ENCODE results near the gene ATP5PF.
"Not testable (repeated sequence)": the region's sequence is repeated elsewhere in the genome, so short reads cannot be mapped to it uniquely, and the experiment has no call there.

ATP5PF gene

DNA sequence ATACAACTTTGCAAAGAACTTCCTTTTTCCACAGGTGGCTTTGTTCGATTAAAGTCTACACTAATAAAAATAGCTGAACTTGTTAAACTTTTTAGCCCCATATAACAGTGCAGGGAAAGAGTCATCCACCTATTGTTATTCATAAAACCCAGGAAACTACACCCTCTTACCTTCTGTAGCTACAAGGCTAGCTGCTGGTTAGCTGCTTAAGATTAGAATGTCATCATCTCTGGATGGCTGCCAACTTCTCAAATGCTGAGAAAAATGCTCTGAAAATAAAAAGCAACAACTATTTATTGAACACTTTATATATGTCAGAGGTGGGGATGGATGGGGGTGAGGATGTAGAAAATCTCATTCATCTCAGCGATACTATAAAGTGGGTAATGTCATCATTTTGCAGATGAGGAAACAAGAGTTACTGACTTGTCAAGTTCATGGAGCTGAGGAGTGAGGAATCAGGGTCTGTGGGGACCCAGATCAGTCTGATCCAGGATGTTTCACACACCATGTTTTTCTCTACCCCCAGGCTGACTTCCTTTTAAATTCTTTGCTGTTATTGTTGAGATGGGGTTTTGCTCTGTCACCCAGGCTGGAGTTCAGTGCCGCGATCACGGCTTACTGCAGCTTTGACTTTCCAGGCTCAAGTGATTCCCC is 17.1 kb downstream of the ATP5PF start:
- H3K27me3 ChIP-seq (ENCODE audit: control insufficient read depth, insufficient read depth, low read length): no peaks in the 10 kb centered on the region
- H3K9ac ChIP-seq (ENCODE audit: low read depth, low read length): no peak overlapping the region
- H3K4me1 ChIP-seq (ENCODE audit: control insufficient read depth, insufficient read depth, low read length): peaks cover 6% of the 10 kb centered on the region
- no peaks in the 10 kb centered on the region for H3K9me3 ChIP-seq (ENCODE audit: control insufficient read depth, insufficient read depth, low read length)
- H3K36me3 ChIP-seq (ENCODE audit: control insufficient read depth, insufficient read depth, low read length): no peaks in the 10 kb centered on the region
- no peak overlapping the region for H3K4me3 ChIP-seq (ENCODE audit: low read depth, low read length)

DNA sequence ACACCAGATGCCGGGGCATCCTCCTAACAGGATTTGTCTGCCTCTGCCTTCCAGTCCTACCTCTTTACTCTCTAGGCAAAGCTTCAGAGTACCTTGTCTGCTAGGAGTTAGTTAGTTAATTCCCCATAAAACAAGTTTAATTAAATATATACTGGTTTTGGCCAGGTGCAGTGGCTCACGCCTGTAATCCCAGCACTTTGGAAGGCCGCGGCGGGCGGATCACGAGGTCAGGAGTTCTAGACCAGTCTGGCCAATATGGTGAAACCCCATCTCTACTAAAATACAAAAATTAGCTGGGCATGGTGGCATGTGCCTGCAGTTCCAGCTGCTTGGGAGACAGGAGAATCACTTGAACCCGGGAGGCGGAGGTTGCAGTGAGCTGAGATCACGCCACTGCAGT is 20.6 kb downstream of the ATP5PF start:
- H3K36me3 ChIP-seq (ENCODE audit: control insufficient read depth, insufficient read depth, low read length); H3K9ac ChIP-seq (ENCODE audit: low read depth, low read length); H3K9me3 ChIP-seq (ENCODE audit: control insufficient read depth, insufficient read depth, low read length); H3K4me3 ChIP-seq (ENCODE audit: low read depth, low read length); H3K4me1 ChIP-seq (ENCODE audit: control insufficient read depth, insufficient read depth, low read length); H3K27me3 ChIP-seq (ENCODE audit: control insufficient read depth, insufficient read depth, low read length): not testable (repeated sequence)

DNA sequence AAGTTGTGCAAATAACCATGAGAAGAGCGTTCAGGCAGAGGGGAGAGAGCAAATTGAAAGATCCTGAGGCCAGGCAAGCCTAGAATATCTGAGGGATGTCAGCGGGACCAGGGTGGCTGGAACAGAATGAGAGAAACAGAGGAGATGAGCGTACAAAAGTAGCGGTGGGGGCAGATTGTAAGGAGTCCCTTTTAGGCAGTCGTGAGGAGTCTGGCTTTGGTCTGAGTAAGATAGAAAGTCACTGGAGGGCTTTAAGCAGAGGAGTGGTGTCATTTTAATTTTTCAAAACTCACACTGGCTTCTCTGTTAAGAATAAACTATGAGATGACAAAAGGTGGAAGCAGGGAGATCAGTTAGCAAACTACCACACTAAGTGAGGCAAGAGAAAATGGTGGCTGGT is 24.2 kb downstream of the ATP5PF start:
- H3K4me3 ChIP-seq (ENCODE audit: low read depth, low read length): no peak overlapping the region
- no peaks in the 10 kb centered on the region for H3K36me3 ChIP-seq (ENCODE audit: control insufficient read depth, insufficient read depth, low read length)
- H3K4me1 ChIP-seq (ENCODE audit: control insufficient read depth, insufficient read depth, low read length): no peaks in the 10 kb centered on the region
- H3K9ac ChIP-seq (ENCODE audit: low read depth, low read length): no peak overlapping the region
- no peaks in the 10 kb centered on the region for H3K27me3 ChIP-seq (ENCODE audit: control insufficient read depth, insufficient read depth, low read length)
- H3K9me3 ChIP-seq (ENCODE audit: control insufficient read depth, insufficient read depth, low read length): no peaks in the 10 kb centered on the region

DNA sequence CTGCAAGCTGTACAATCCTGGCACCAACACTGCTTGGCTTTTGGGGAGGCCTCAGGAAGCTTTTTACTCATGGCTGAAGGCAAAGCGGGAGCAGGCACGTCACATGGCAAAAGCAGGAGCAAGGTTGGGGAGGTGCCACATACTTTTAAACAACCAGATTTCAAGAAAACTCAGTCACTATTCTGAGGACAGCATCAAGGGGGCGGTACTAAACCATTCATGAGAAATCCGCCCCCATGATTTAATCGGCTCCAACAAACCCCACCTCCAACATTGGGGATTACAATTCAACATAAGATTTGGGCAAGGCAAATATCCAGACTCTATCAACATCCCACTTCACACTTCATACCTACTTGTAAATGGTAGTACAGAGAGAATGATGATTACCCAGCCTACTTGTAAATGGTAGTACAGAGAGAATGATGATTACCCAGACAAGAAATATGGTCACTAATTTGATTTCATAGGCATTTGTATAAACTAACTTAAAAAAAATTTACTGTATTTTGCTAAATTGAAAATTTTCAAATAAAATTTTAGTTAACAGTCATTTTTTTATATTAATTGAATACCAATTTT is 24.9 kb downstream of the ATP5PF start:
- Histone ChIP-seq H3K4me1 (ENCODE audit: control insufficient read depth, insufficient read depth, low read length) (no peaks in the 10 kb centered on the region), H3K9ac (ENCODE audit: low read depth, low read length) (no peak overlapping the region), H3K36me3 (ENCODE audit: control insufficient read depth, insufficient read depth, low read length) (no peaks in the 10 kb centered on the region), H3K4me3 (ENCODE audit: low read depth, low read length) (no peak overlapping the region), H3K27me3 (ENCODE audit: control insufficient read depth, insufficient read depth, low read length) (no peaks in the 10 kb centered on the region), H3K9me3 (ENCODE audit: control insufficient read depth, insufficient read depth, low read length) (no peaks in the 10 kb centered on the region)

DNA sequence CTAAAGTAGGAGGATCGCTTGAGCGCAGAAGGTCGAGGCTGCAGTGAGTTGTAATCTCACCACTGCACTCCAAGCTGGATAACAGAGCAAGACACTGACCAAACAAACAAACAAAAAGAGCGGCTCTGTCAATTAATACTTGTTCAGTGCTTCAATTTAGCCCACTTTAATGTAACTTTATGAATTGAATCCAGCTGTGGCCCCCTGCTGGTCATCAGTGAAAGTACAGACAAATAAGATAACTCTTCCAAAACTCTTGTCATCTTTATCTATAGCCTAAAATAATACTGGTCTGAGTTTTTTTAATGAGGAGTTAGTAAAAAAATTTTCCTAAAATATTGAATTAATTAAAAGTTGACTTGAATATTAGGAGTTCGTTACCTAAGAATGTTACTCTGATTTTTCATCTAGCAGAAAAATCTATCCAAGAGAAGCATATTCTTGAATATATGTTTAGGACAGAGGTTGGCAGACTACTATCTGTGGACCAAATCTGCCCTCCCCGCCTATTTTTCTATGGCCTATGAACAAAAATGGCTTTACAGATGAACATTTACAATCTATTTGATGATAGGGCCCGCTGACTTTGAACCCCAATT is 26.1 kb downstream of the ATP5PF start:
- Histone ChIP-seq H3K36me3 (ENCODE audit: control insufficient read depth, insufficient read depth, low read length) (no peaks in the 10 kb centered on the region), H3K9me3 (ENCODE audit: control insufficient read depth, insufficient read depth, low read length) (no peaks in the 10 kb centered on the region), H3K4me1 (ENCODE audit: control insufficient read depth, insufficient read depth, low read length) (no peaks in the 10 kb centered on the region), H3K4me3 (ENCODE audit: low read depth, low read length) (no peak overlapping the region), H3K9ac (ENCODE audit: low read depth, low read length) (no peak overlapping the region), H3K27me3 (ENCODE audit: control insufficient read depth, insufficient read depth, low read length) (no peaks in the 10 kb centered on the region)

DNA sequence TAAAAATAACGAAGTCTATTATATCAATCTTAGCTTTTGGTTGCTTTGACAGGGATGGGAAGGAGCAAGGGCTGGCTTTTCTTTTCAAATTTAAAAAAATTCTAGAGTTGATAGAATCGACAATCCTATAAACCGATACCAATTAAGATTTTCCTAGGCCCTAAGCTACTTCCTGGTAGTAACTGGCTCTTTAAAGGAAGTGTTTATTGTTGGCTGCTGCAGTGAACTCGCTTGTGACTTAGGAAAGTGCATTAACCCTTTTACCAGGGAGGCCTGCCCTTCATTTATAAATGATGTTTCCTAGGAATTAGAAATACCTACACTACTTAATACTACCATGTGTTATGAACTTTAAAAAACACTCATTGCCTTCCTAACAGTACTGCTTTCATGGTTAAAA is 33.2 kb downstream of the ATP5PF start:
- no peaks in the 10 kb centered on the region for H3K9me3 ChIP-seq (ENCODE audit: control insufficient read depth, insufficient read depth, low read length)
- H3K4me3 ChIP-seq (ENCODE audit: low read depth, low read length): no peak overlapping the region
- no peaks in the 10 kb centered on the region for H3K36me3 ChIP-seq (ENCODE audit: control insufficient read depth, insufficient read depth, low read length)
- H3K4me1 ChIP-seq (ENCODE audit: control insufficient read depth, insufficient read depth, low read length): no peaks in the 10 kb centered on the region
- no peaks in the 10 kb centered on the region for H3K27me3 ChIP-seq (ENCODE audit: control insufficient read depth, insufficient read depth, low read length)
- H3K9ac ChIP-seq (ENCODE audit: low read depth, low read length): no peak overlapping the region

DNA sequence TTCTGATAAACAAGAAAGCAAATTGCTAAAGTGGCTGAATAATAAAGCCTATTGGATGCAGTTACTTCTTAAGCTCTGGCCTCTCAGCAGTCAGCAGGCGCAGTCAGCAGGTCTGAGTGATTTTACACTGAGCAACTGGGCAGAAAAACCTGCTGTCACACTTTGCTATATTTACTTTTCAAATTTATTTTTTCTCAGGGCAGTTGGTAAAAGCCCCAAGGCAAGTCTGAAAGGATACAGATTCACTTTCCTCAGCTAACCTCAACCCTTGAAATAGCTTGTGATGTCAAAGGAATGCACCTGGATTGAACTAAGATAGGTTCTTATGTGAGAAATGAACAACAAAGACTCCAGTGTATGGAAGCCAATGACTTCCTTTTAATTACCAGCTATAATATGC is 34.0 kb downstream of the ATP5PF start:
- Histone ChIP-seq H3K36me3 (ENCODE audit: control insufficient read depth, insufficient read depth, low read length) (no peaks in the 10 kb centered on the region), H3K4me1 (ENCODE audit: control insufficient read depth, insufficient read depth, low read length) (no peaks in the 10 kb centered on the region), H3K9ac (ENCODE audit: low read depth, low read length) (no peak overlapping the region), H3K4me3 (ENCODE audit: low read depth, low read length) (no peak overlapping the region), H3K27me3 (ENCODE audit: control insufficient read depth, insufficient read depth, low read length) (no peaks in the 10 kb centered on the region), H3K9me3 (ENCODE audit: control insufficient read depth, insufficient read depth, low read length) (no peaks in the 10 kb centered on the region)

DNA sequence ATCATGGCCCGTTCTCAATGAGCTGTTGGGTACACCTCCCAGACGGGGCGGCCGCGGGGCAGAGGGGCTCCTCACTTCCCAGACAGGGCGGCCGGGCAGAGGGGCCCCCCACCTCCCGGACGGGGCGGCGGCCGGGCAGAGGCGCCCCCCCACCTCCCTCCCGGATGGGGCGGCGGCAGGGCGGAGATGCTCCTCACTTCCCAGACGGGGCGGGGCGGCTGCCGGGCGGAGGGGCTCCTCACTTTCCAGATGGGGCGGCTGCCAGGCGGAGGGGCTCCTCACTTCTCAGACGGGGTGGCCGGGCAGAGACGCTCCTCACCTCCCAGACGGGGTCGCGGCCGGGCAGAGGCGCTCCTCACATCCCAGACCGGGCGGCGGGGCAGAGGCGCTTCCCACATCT is 39.2 kb downstream of the ATP5PF start:
- not testable (repeated sequence) for H3K9ac ChIP-seq (ENCODE audit: low read depth, low read length); H3K36me3 ChIP-seq (ENCODE audit: control insufficient read depth, insufficient read depth, low read length); H3K27me3 ChIP-seq (ENCODE audit: control insufficient read depth, insufficient read depth, low read length); H3K4me3 ChIP-seq (ENCODE audit: low read depth, low read length); H3K4me1 ChIP-seq (ENCODE audit: control insufficient read depth, insufficient read depth, low read length); H3K9me3 ChIP-seq (ENCODE audit: control insufficient read depth, insufficient read depth, low read length)

DNA sequence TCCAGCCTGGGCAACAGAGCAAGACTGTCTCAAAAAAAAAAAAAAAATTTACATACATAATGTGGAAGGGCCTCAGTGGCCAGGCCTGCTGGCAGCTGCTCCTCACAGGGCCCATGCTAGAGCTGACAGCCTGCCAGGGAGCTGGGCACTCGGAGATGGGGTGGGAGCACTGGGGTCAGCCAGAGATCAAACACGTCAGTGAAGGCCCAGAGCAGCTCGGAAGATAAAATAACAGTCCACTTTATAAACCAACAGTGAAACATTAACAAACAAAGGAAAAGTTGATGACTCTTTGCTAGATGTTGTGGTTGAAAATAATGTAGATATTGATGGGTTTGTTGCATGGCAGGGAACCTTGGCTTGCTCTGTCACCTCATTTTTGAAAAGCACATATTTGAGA is 42.7 kb downstream of the ATP5PF start:
- H3K9me3 ChIP-seq (ENCODE audit: control insufficient read depth, insufficient read depth, low read length): no peaks in the 10 kb centered on the region
- no peaks in the 10 kb centered on the region for H3K36me3 ChIP-seq (ENCODE audit: control insufficient read depth, insufficient read depth, low read length)
- no peak overlapping the region for H3K4me3 ChIP-seq (ENCODE audit: low read depth, low read length)
- H3K4me1 ChIP-seq (ENCODE audit: control insufficient read depth, insufficient read depth, low read length): no peaks in the 10 kb centered on the region
- no peak overlapping the region for H3K9ac ChIP-seq (ENCODE audit: low read depth, low read length)
- no peaks in the 10 kb centered on the region for H3K27me3 ChIP-seq (ENCODE audit: control insufficient read depth, insufficient read depth, low read length)

DNA sequence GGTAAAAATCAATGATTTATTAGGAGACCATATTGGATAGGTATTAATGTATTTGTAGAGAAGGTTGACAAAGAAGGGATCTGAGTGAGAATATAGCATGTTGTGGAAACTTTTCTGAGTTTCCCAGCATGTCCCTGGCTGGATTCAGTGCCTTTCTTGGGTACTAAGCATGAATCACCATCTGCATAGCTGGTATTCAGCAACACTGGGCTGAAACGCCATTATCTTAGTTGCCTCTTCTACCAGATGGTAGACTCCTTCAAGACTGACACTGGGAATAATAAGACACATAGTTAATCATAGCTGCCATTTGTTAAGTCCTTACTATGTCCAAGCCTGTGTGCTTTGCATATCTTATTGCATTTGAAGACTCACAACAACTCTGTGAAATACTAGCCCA is 45.5 kb downstream of the ATP5PF start:
- H3K36me3 ChIP-seq (ENCODE audit: control insufficient read depth, insufficient read depth, low read length): no peaks in the 10 kb centered on the region
- no peaks in the 10 kb centered on the region for H3K9me3 ChIP-seq (ENCODE audit: control insufficient read depth, insufficient read depth, low read length)
- no peak overlapping the region for H3K4me3 ChIP-seq (ENCODE audit: low read depth, low read length)
- no peaks in the 10 kb centered on the region for H3K27me3 ChIP-seq (ENCODE audit: control insufficient read depth, insufficient read depth, low read length)
- no peak overlapping the region for H3K9ac ChIP-seq (ENCODE audit: low read depth, low read length)
- no peaks in the 10 kb centered on the region for H3K4me1 ChIP-seq (ENCODE audit: control insufficient read depth, insufficient read depth, low read length)

DNA sequence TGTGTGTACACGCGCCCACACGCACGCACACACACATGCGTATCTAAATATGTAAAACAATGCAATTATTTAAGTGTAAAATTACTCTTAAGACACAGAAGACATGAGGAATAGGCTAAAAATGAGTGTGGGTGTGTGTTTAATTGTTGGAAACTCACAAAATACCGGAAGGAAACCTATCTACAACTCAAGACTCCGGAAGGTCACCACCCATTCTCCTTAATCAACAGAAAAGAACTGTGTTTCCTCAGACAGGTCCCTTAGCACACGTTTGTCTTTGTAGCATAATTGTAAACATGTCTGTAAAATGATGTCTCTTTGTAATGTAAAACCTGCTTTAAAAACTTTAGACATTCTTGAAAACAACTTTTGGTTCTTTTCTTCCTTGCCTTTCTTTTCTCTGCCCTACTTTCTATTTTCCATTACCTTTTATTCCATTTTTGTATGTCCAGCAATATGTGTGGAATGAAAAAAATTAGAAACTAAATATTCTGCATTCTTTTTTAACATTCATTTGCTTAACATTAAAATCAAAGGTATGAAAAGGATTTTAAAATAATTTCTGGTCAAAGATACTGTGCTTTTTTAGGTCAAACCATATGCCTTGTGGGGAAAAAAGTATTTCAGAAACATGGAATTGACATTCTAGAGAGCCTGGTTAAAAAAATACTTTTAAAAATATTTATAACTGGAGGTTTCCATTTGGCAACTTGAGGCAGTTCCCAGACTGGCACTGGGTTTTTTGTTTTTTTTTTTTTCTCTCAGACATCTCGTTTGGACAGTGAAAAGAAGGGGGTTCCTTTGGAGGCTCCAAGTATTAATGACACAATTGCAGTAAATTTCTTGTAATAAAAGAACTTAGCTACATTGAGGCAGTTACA is 46.2 kb downstream of the ATP5PF start:
- Histone ChIP-seq H3K4me1 (ENCODE audit: control insufficient read depth, insufficient read depth, low read length) (no peaks in the 10 kb centered on the region), H3K36me3 (ENCODE audit: control insufficient read depth, insufficient read depth, low read length) (no peaks in the 10 kb centered on the region), H3K9ac (ENCODE audit: low read depth, low read length) (no peak overlapping the region), H3K27me3 (ENCODE audit: control insufficient read depth, insufficient read depth, low read length) (no peaks in the 10 kb centered on the region), H3K4me3 (ENCODE audit: low read depth, low read length) (no peak overlapping the region), H3K9me3 (ENCODE audit: control insufficient read depth, insufficient read depth, low read length) (no peaks in the 10 kb centered on the region)

DNA sequence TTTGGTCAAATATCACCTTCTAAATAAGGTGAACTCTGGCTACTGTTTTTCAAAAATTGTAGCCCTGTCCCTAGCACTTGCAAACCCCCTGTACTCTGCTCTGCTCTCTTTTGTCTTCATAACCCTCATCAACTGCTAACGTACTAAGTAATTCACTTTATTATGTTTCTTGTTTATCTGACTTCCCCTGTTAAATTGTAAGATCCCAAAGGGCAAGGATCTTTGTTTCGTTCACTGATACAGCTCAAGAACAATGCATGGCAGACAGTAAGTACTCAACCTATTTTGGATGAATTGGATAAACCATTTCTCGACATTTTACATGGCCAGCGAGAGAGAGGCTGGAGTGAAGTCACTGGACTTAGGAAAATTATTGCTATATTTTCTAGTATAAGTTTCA is 46.9 kb downstream of the ATP5PF start:
- Histone ChIP-seq H3K9ac (ENCODE audit: low read depth, low read length) (no peak overlapping the region), H3K4me3 (ENCODE audit: low read depth, low read length) (no peak overlapping the region), H3K9me3 (ENCODE audit: control insufficient read depth, insufficient read depth, low read length) (no peaks in the 10 kb centered on the region), H3K27me3 (ENCODE audit: control insufficient read depth, insufficient read depth, low read length) (no peaks in the 10 kb centered on the region), H3K36me3 (ENCODE audit: control insufficient read depth, insufficient read depth, low read length) (no peaks in the 10 kb centered on the region), H3K4me1 (ENCODE audit: control insufficient read depth, insufficient read depth, low read length) (no peaks in the 10 kb centered on the region)

Measured in iPS-15b (cell line).